Jurkat, Clone E6-1 (cell line): ENCODE results near the gene ZNF526.
A peak's percentile ranks its signal among the peaks of the same experiment; 100 is the strongest.

Experiments used
- DNase-seq: peaks from one replicate; pipeline ENCODE4 v3.0.0-alpha.2; 2011; ENCODE audit warnings: low read depth, low spot score
- H3K4me3 ChIP-seq: 2 replicates; pipeline ENCODE4 v1.5.1; 2011; ENCODE audit warnings: mild to moderate bottlenecking, low read length, control low read depth, moderate library complexity

Gene ZNF526

GRCh38 chr19:42193706-42194105 is 26.4 kb upstream of the ZNF526 start:
- DNase-seq = no peak
- H3K4me3 ChIP-seq = no peak overlapping the region

GRCh38 chr19:42196011-42197001 is 23.8 kb upstream of the ZNF526 start:
- no peak overlapping the region for H3K4me3 ChIP-seq
- no peak for DNase-seq

DNA sequence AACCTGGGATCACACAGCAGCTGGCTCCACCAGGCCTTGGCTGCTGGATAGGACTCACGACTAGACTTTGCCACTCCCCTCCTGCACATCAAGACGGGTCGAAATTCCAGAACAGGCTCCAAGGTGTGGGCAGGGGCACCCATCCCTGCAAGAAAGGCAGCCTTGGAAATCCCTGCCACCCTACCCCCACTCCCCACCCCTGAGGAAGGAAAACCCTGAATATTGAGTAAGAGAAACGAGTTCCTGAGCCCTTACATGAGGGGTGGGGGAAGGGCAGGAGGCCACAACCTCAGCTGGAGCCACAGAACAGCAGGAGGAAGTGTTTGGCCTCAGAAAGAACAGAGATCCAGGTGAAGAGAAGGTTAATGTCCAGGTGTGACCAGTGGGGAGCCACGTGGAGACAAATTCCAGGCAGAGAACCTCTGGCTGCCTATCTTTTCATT is 22.7 kb upstream of the ZNF526 start:
- no peak overlapping the region for H3K4me3 ChIP-seq
- DNase-seq = peak; percentile 58

GRCh38 chr19:42198676-42199439 is 21.3 kb upstream of the ZNF526 start:
- peak; percentile 98 for DNase-seq
- peak overlapping the region; percentile 53 for H3K4me3 ChIP-seq

- peak overlapping the region; percentile 53 for H3K4me3 ChIP-seq
- peak; percentile 77 for DNase-seq
Observed at GRCh38 chr19:42199440-42200115, 20.5 kb upstream of the ZNF526 start.

GRCh38 chr19:42200116-42200715 is 19.9 kb upstream of the ZNF526 start:
- peak overlapping the region; percentile 53 for H3K4me3 ChIP-seq
- no peak for DNase-seq

DNA sequence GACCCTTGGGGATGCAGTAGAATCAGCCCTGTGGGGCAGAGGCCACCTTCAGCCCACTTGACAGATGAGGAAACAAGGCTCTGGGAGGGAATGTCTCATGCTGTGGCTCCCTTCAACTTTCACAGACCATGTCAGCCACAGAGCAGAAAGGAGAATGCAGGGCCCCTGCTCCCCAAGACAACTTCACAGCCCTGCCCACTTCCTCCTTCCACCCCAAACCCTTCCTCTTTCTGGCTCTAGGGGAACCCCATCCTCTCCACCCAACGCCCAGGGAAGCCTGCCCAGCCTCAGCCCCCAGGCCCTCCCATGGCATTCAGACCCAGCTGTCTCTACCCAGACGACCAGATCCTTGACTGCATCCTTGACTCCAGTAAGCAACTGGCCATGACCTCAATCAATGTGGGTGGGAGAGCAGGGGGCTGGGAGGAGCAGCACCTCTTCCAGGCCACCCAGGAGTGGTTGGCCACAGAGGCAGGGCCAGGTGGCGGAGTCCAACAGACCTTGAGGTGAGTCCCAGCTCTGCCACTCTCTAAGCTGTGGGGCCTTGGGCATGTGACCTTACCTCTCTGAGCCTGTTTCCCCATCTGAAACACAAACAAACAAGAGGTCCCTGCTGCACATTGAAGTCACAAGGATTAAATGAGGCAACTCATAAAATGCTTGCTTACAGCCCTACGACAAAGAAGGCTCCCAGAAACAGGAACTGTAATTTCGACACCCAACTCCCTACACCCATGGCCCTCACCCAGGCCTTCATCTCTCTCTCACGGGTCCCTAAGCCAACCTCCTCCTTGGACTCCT is 18.4 kb upstream of the ZNF526 start:
- DNase-seq = no peak

DNA sequence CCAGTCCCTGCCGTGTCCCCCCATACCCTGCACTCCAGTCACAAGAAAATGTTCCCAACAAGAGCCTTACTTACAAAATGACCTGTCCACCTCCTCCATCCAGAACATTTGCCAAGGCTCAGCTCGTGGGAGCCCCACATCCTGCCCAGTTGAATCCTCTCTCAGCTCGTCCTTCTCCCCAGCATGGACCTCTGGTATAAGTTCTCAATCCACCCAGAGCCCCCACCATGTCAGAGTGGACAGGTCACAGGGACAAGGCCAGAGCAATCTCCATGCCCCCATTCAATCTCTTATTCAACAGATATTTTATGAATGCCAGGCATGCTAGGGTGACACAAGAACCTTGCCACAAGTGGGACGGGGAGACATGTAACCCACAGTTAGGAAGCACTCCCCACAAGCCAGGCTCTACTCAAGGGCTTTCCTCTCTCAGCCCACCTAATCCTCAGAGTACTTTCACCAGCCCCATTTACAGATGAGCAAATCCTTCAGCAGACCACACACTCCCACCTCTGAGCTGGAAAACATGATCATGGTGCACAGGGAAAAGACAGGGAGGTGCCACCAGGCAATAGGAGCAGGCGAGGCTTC is 17.7 kb upstream of the ZNF526 start:
- H3K4me3 ChIP-seq = no peak overlapping the region
- DNase-seq = no peak

More for the DNA sequence above, 18.4 kb upstream of the ZNF526 start:
- H3K4me3 ChIP-seq = no peak overlapping the region

DNA sequence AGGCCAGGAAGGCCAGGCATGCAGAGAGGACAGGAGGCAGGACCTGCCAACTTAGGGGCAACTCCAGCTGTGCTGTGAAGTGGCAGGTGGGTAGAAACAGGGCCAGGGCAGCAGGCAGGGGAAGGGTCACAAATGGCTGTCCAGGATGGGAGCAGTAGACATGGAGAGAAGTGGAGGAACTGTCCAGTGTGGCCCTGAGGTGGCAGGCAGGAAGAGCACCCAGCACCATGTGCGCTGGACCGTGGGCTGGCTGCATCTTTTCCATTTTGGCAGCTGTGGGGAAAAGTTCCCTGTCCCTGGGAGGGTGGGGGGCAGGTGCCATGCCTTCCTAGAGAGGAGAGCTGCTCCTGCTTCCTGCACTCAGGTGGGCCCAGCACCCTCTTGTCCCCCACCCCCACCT is 16.4 kb upstream of the ZNF526 start:
- no peak for DNase-seq

DNA sequence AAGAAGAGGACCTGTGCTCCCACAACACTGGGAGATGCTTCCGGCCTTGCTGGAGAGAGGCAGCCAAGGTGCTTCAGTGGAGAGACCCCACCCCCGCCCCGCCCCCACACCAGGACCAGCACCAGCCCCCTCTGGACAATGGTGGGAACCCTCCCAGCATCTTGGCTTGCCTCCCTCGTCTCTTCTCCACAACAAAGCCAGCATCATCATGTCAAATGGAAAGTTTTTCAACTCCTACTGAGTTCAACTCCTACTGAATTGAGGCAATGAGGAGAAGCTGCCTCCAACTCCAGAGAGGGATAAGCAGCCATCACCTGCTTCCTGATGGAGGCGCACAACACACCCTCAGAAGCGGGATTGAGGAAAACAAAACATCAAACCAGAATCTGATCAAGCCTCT is 15.4 kb upstream of the ZNF526 start:
- DNase-seq = no peak
- no peak overlapping the region for H3K4me3 ChIP-seq

More for the DNA sequence above, 16.4 kb upstream of the ZNF526 start:
- H3K4me3 ChIP-seq = no peak overlapping the region

DNA sequence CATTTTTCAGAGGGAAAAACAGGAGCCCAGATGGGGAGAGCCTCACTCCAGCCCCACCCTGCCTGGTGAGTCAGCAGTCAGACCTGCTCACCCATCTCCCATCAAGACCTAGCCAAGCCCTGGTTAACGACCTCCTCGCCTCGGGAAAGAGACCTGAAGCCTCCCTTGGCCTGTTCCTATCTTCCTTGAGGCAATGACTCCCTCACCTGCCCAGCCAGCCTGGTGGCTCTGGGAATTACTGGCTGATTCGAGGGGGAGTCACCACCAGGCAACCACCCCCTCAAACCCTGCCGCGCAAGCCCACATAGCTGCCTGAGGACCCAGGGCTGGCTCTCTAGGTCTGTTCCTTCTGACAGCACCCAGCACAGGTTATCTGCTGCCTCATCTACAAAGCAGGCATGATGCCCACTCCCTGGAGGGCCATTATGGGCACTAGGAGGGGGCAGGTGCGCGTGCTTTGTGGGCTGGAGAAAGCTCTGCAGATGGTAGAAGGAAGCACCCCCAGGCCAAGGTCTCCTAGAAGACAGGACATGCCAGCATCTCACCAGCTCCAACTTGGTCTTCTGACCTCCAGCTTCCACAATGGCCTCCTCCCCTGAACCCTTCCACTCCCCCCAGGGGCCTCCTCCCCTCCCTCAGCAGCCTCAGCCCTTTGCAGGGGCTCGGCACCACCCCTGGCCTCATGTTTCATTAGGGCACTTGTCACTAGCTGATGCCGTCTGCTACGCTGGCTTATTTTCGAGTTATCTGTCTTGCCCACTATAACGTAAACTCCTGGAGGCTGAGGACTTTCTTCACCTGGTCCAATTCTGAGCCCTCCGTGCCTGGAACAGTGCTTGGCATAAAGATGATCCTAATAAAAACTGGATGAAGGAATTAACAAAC is 13.0 kb upstream of the ZNF526 start:
- no peak for DNase-seq
- peak overlapping the region; percentile 36 for H3K4me3 ChIP-seq

- peak overlapping the region; percentile 36 for H3K4me3 ChIP-seq
- DNase-seq = peak; percentile 81
Observed at GRCh38 chr19:42207767-42208271, 12.3 kb upstream of the ZNF526 start.

- DNase-seq = no peak
- no peak overlapping the region for H3K4me3 ChIP-seq
Observed at GRCh38 chr19:42208612-42209011, 11.5 kb upstream of the ZNF526 start.

DNA sequence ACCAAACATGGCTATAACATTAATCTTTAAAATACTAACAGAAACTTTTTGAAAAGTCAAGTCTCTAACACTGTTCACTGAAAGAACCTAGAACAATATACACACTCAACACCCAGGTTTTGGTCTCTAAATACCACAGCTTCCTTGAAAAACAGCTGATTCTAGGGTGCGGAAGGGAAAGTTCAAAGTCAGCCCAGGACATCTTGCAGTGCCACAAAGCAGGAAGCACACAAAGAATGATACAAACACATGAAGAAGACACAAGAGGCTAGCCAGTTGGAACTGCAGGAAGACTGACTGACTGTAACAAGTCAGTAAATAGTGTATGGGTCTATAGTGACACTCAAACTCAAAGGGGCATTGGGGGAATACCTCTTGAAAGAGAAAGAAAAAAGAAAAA is 7.2 kb upstream of the ZNF526 start:
- no peak overlapping the region for H3K4me3 ChIP-seq
- no peak for DNase-seq

DNA sequence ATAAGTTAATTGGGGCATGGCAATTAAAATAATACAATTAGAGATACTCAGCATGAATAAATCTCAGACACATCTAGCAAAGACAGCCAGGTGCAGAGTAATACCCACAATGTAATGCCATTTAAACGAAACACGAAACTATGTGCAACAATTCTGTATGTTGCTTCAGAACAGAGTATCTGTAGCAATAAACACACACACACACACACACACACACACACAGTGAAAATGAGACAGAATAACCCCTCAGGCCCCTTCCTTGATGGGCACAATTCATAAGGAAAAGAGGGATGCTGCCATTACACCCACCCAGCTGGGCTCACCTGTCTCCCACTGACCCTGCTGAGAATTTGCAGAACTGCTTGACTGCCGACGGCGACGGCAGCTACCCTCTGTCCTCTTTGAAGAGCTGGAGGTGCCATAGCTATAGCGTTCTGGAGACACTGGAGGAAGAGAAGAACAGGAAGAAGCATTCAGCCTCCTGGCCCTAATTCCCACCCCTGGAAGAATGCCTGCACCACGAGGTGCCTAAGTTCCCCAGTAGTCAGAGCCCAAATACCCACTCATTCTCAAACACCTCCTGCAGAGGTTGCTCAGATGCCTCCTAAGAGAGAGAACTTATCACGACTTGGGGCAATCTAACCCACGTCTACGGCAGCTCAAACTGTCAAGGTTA is 5.2 kb upstream of the ZNF526 start:
- no peak for DNase-seq
- no peak overlapping the region for H3K4me3 ChIP-seq
